ENCODE measurements around the gene TTC21A. TPM values are rescaled to one million over a fixed set of nuclear protein-coding genes. Genes with fewer than 3 reads are reported as not detected.

Gene TTC21A
- total RNA-seq, 1 experiment from 2014 or later, result 7.7 TPM

GRCh38 chr3:39095778-39096177 is 11.7 kb upstream of the TTC21A start:
- TF ChIP-seq CTCF (IDR thresholded peaks at IDR 0.05) (no peak), POLR2AphosphoS5 (IDR thresholded peaks at IDR 0.05; ENCODE audit: low read depth, low read length) (no peak), REST (IDR thresholded peaks at IDR 0.05; ENCODE audit: insufficient read depth in 1 of 2, low read depth in 2 of 2, low read length in 1 of 2) (no peak), SIN3A (IDR thresholded peaks at IDR 0.05; ENCODE audit: borderline replicate concordance, insufficient read depth, low read depth, low read length) (no peak), TCF7L2 (IDR thresholded peaks at IDR 0.05; ENCODE audit: low read depth, low read length) (no peak)
- H3K4me1 ChIP-seq (ENCODE audit: control insufficient read depth, insufficient read depth, low read length), result no peaks in the 10 kb centered on the region
- H3K9me3 ChIP-seq (ENCODE audit: control insufficient read depth, insufficient read depth, low read depth, low read length), result no peaks in the 10 kb centered on the region
- BruUV-seq (replicated peaks), result no TSS peak
- ATAC-seq (no peak), DNase-seq (ENCODE audit: low read depth, low spot score) (no peak)
- no peaks in the 10 kb centered on the region for H3K27me3 ChIP-seq (ENCODE audit: control insufficient read depth, insufficient read depth, low read length)
- no peak overlapping the region for H3K4me3 ChIP-seq (ENCODE audit: low read depth in 2 of 2, low read length in 2 of 2)
- no peak overlapping the region for H3K27ac ChIP-seq (ENCODE audit: low read length)
- in situ Hi-C loops (cut with HindIII; ENCODE audit: low pct_unique_long_range_greater_than_20kb, low sequenced_read_pairs) (no loop called here), intact Hi-C loops (cut with micrococcal nuclease; ENCODE audit: unreplicated experiment) (no loop called here)
- CTCF ChIA-PET, result no interaction called here
- POLR2A ChIA-PET, result no interaction called here
- peaks cover under 1% of the 10 kb centered on the region for H3K36me3 ChIP-seq (ENCODE audit: control insufficient read depth, insufficient read depth, low read length)

- H3K36me3 ChIP-seq (ENCODE audit: control insufficient read depth, insufficient read depth, low read length), result peaks cover 2% of the 10 kb centered on the region
- POLR2A ChIA-PET, result no interaction called here
- no peak for ATAC-seq
Measured at GRCh38 chr3:39096775-39097174, 10.7 kb upstream of the TTC21A start.

More at GRCh38 chr3:39096775-39097174, 10.7 kb upstream of the TTC21A start:
- Histone ChIP-seq H3K9me3 (ENCODE audit: control insufficient read depth, insufficient read depth, low read depth, low read length) (no peaks in the 10 kb centered on the region), H3K27me3 (ENCODE audit: control insufficient read depth, insufficient read depth, low read length) (no peaks in the 10 kb centered on the region), H3K4me3 (ENCODE audit: low read depth in 2 of 2, low read length in 2 of 2) (no peak overlapping the region), H3K27ac (ENCODE audit: low read length) (no peak overlapping the region), H3K4me1 (ENCODE audit: control insufficient read depth, insufficient read depth, low read length) (no peaks in the 10 kb centered on the region)
- in situ Hi-C loops (cut with HindIII; ENCODE audit: low pct_unique_long_range_greater_than_20kb, low sequenced_read_pairs), result no loop called here
- no TSS peak for BruUV-seq (replicated peaks)
- intact Hi-C loops (cut with micrococcal nuclease; ENCODE audit: unreplicated experiment), result no loop called here
- no peak for DNase-seq (ENCODE audit: low read depth, low spot score)
- TF ChIP-seq POLR2AphosphoS5 (IDR thresholded peaks at IDR 0.05; ENCODE audit: low read depth, low read length) (no peak), TCF7L2 (IDR thresholded peaks at IDR 0.05; ENCODE audit: low read depth, low read length) (no peak), REST (IDR thresholded peaks at IDR 0.05; ENCODE audit: insufficient read depth in 1 of 2, low read depth in 2 of 2, low read length in 1 of 2) (no peak), SIN3A (IDR thresholded peaks at IDR 0.05; ENCODE audit: borderline replicate concordance, insufficient read depth, low read depth, low read length) (no peak), CTCF (IDR thresholded peaks at IDR 0.05) (no peak)
- CTCF ChIA-PET, result no interaction called here

All from Panc1 (cell line).